Mesothelial cell of epicardium (in vitro differentiated cells): ENCODE measurements around the gene EVC. TPM values are rescaled to one million over a fixed set of nuclear protein-coding genes. Genes with fewer than 3 reads are reported as not detected.

Source experiments
- DNase-seq, 2 experiments: peaks; one replicate each; pipeline ENCODE4 v3.0.0; 2021; ENCODE audit warnings: low spot score in 2 of 2; ENCODE audit not compliant: unreplicated experiment in 2 of 2
- H3K27ac Mint-ChIP-seq: 2 replicates; pipeline ENCODE4 v1.8.0; 2021; ENCODE audit warnings: mixed read lengths
- H3K27me3 Mint-ChIP-seq: 2 replicates; pipeline ENCODE4 v1.8.0; 2021; ENCODE audit warnings: low read depth, mixed read lengths
- H3K36me3 Mint-ChIP-seq: 2 replicates; pipeline ENCODE4 v1.8.0; 2021; ENCODE audit warnings: mixed read lengths
- H3K4me1 Mint-ChIP-seq: 2 replicates; pipeline ENCODE4 v1.8.0; 2021; ENCODE audit warnings: mixed read lengths
- H3K4me3 Mint-ChIP-seq: 2 replicates; pipeline ENCODE4 v1.8.0; 2021; ENCODE audit warnings: mild to moderate bottlenecking, moderate library complexity, mixed read lengths
- H3K9me3 Mint-ChIP-seq: 2 replicates; pipeline ENCODE4 v1.8.0; 2021; ENCODE audit warnings: mixed read lengths
- total RNA-seq: library from RNA; stranded (reverse); gene quantifications from 3 replicates; pipeline ENCODE4 v1.2.1, GENCODE V29; 2021
- TF ChIP-seq, protein P1 (sequence below): fragments of 200-600 bp; sonication (generic); IDR thresholded peaks from one replicate; pipeline ENCODE4 v1.5.0; 2021; ENCODE audit warnings: antibody characterized with exemption; ENCODE audit not compliant: unreplicated experiment

EVC gene
- total RNA-seq, 1 donor from 2014 or later: 51.4 TPM

DNA sequence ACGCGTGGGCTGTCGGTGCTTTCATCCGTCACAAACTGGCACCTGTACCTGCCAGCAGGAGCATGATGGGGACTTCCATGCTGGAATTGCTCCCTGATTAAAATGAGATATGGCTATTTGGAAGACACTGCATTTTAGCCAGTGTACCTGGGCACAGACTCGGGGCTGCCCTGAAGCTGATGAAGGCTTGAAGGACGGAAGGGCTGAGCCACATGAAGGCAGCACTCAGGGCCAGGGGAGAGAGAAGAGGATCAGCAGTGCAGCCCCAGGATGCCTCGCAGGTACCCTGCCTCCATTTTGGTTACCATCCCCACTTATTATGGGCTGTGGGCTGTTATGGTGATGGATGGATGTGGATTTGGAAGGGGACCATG, 102.9 kb downstream of the EVC start:
- no peak overlapping the region for H3K4me3 Mint-ChIP-seq
- H3K4me1 Mint-ChIP-seq: no peaks in the 10 kb centered on the region
- no peak for DNase-seq
- H3K9me3 Mint-ChIP-seq: no peaks in the 10 kb centered on the region
- TF ChIP-seq, protein P1, sequence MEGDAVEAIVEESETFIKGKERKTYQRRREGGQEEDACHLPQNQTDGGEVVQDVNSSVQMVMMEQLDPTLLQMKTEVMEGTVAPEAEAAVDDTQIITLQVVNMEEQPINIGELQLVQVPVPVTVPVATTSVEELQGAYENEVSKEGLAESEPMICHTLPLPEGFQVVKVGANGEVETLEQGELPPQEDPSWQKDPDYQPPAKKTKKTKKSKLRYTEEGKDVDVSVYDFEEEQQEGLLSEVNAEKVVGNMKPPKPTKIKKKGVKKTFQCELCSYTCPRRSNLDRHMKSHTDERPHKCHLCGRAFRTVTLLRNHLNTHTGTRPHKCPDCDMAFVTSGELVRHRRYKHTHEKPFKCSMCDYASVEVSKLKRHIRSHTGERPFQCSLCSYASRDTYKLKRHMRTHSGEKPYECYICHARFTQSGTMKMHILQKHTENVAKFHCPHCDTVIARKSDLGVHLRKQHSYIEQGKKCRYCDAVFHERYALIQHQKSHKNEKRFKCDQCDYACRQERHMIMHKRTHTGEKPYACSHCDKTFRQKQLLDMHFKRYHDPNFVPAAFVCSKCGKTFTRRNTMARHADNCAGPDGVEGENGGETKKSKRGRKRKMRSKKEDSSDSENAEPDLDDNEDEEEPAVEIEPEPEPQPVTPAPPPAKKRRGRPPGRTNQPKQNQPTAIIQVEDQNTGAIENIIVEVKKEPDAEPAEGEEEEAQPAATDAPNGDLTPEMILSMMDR: no peak
- H3K27ac Mint-ChIP-seq: no peak overlapping the region
- H3K36me3 Mint-ChIP-seq: peaks cover 51% of the 10 kb centered on the region
- no peaks in the 10 kb centered on the region for H3K27me3 Mint-ChIP-seq

DNA sequence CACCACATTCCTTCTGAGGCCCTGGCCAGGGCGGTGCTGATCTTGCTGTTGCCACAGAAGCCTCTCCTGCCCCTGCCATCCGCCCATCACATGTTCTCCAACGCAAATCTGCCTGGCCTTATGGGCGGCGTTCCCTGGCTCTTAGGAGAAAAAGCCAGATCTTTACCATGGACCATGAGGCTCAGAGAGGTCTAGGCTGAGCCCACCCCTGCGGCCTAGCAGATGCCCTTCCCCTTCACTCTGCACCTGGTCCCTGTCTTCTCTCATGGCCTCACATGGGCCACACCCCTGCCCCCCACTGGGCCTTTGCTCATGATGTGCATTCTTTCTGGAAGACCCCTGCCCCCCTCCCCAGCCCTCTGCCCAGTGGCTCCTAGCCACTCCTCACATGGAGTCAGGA, 103.4 kb downstream of the EVC start:
- Mint-ChIP-seq H3K4me3 (no peak overlapping the region), H3K27ac (no peak overlapping the region), H3K4me1 (no peaks in the 10 kb centered on the region), H3K9me3 (no peaks in the 10 kb centered on the region), H3K27me3 (no peaks in the 10 kb centered on the region), H3K36me3 (peaks cover 54% of the 10 kb centered on the region)
- TF ChIP-seq, protein P1: no peak
- no peak for DNase-seq

DNA sequence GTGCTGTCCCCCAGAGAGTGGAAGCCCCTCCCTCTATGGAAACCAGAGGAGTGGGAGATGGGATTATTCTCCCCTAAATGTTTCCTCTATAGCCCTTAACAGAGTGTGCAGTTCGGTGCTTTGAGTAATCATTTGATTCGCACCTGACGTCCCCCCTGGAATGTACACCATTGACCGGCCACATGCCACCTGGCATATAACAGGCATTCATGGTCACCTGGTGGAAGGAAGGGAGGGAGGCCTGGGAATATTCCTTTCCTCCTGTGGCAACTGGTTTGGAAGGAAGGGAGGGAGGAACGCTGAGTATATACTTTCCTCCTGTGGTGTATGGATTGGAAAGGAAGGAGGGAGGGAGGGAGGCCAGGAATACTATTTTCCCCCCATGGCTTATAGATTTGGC, 104.6 kb downstream of the EVC start:
- Mint-ChIP-seq H3K9me3 (no peaks in the 10 kb centered on the region), H3K36me3 (peaks cover 53% of the 10 kb centered on the region), H3K27ac (no peak overlapping the region), H3K4me3 (no peak overlapping the region), H3K27me3 (no peaks in the 10 kb centered on the region), H3K4me1 (no peaks in the 10 kb centered on the region)
- TF ChIP-seq, protein P1: no peak
- no peak for DNase-seq

DNA sequence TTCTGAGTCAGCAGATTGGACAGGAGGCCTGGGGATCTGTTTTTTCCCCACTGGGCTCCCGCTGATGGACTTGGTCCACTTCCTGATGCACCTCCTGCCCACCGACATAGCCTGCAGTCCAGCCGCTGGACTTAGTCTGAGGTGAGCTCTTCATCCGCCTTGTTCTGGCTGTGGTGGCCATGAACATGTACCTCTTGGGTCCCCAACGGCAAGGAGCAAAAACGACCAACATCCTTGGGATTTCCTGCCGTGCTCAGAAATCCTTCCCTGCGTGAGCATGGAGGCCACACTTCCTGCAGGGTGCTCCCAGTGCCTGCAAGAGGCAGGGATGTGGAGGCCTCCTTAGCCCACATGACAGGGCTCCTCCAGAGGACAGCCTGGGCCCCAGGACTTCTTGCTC, 105.1 kb downstream of the EVC start:
- no peak for DNase-seq
- Mint-ChIP-seq H3K27me3 (no peaks in the 10 kb centered on the region), H3K4me3 (no peak overlapping the region), H3K36me3 (peaks cover 53% of the 10 kb centered on the region), H3K9me3 (no peaks in the 10 kb centered on the region), H3K27ac (no peak overlapping the region), H3K4me1 (no peaks in the 10 kb centered on the region)
- TF ChIP-seq, protein P1: no peak

DNA sequence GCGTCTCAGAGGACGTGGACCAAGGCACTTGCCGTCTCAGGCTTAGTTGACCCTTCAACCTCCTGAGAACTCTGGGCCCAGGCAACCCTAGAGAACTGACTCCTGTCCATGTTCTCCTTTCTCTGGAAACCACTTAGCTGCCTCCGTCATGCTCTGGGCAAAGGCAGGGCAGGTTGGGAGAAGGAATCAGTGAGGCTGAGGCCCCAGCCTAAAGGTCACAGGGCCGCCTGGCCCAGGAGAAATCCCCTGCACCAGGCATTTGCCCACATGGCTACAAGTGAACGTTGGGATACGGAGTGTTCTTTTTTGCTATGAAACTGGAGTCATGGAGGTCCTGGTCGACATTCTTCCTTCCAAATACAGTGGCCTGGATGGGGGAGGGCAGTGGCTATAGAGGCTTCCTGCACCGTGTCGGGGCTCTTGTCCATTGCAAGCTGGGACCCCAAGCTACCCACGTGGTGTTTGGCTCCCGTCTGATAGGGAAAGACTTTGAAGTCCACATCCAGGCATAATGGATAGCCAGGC, 105.9 kb downstream of the EVC start:
- TF ChIP-seq, protein P1: no peak
- Mint-ChIP-seq H3K4me1 (no peaks in the 10 kb centered on the region), H3K4me3 (no peak overlapping the region), H3K36me3 (peaks cover 55% of the 10 kb centered on the region), H3K27ac (no peak overlapping the region), H3K27me3 (no peaks in the 10 kb centered on the region), H3K9me3 (no peaks in the 10 kb centered on the region)
- DNase-seq: no peak
